Suppressor macrophage treated with lipopolysaccharide for 1 hour (primary cell): ENCODE results near the gene ABHD8.

Source experiments
- DNase-seq, 3 donors: peaks; one replicate each; pipeline ENCODE4 v3.0.0-alpha.2; 2020 to 2022

ABHD8 gene

GRCh38 chr19:17263712-17264640 is 39.2 kb downstream of the ABHD8 start:
- DNase-seq: no peak

DNA sequence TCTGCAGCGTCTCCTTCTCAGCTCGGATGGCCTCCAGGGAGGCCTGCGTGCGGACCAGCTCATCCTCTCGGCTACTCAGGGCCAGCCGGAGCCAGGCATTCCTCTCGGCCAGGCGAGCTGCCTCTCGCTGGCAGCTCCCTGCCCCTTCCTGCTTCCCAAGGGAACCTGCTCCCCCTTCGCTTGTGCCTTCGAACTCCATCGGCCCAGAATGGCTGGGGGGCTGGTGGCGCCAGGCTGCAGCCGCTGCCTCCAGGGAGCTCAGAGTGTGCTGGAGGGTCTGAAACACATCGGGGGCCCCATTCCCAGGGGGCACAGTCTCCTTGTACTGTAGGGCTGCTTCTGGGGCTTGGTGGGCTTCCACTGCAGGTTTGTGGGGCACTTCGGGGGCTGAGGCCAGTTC is 40.7 kb downstream of the ABHD8 start:
- DNase-seq: no peak

DNA sequence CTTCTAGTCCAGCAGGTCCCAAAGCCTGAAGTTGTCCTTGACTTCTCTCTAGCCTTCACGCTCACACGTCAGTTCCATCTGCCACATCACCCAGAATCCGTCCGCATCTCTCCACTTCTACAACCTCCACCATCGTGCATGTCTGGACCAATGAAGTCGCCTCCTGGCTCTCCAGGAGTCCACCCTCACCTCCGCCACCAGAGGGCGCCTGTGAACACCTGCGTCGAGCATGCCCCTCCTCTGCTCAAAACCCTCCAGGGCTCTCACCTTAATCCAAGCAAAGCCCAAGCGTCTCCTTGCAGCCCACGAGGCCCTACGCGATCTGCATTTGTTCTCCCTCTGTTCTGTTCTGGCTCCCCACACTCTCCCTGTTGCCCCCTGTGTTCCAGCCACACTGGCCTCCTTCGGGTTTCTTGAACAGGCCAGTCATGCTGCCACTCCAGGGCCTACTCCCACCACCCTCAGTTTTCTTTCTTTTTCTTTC is 42.3 kb downstream of the ABHD8 start:
- peak; percentile 80 to 92 (median 91) for DNase-seq

DNA sequence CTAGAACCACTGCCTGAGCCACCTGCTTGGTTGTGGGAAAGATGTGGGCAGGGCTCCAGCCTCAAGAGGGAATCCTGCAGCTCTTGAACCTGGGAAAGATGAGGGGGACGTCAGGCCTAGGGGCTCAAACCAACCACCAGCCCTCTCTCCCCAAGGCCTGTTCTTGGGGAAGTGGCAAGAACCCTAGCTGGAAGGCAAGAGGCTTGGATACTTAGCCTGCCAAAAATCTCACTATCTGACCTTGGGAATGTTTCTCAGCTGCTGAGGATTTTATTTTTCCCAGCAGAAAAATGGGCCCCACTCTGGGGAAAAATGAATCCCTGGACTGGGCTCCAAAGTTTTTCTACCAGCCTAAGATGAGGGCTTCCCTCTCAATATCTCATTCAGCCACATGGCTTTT is 43.3 kb downstream of the ABHD8 start:
- DNase-seq: no peak

GRCh38 chr19:17259118-17259780 is 44.0 kb downstream of the ABHD8 start:
- no peak for DNase-seq

GRCh38 chr19:17256130-17256529 is 47.1 kb downstream of the ABHD8 start:
- no peak for DNase-seq

- no peak for DNase-seq
Measured at GRCh38 chr19:17255150-17255621, 48.0 kb downstream of the ABHD8 start.

DNA sequence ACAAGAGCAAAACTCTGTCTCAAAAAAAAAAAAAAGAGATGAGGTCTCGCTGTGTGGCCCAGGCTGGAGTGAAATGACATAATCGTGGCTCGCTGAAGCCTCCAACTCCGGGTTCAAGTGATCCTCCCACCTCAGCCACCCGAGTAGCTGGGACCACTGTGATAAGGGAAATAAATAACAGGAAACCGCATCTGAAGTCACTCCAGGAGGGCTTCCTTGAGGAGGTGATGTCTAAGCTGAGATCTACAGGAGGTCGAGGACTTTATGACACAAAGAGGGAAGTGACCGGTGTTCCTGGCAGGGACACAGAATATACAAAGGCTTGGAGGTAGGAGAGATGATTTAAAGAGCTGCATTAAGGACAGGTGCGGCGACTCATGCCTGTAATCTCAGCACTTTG is 48.6 kb downstream of the ABHD8 start:
- DNase-seq: no peak

GRCh38 chr19:17249887-17250548 is 53.2 kb downstream of the ABHD8 start:
- DNase-seq: no peak

DNA sequence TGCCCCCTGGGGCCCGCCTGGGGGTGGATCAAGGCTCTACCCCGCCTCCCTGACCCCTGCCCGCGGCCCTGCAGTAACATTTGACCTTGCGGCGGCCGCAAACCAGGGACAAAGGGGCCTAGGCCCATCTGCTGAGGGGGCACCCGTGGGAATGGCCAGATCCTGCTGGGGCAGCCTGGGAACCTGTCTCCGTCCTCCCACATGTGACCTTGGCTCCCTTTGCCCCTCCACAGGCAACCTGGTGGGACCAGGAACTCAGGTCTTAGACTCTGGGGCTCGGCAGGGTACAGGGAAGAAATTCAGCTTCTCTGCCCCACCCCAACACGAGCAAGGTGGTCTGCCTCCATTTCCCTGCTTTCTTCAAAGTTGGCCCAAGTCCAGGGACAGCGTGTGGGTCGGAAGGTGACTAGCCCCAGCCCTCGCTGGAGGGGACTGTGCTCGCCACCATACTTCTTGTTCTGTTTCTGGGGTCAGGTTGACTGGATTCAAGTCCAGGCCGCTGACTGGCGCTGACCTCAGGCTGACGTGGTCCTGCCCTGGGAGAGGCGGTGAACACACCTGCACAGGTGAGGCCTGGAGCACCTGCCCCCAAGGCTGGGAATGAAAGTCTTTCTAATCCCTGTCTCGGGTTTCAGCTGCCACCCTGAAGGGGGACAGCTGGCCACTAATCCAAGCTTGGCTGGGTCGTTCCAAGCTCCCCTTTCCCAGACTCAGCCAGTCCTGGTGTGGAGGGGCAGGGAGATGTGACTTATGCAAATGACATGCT is 55.0 kb downstream of the ABHD8 start:
- DNase-seq: no peak

GRCh38 chr19:17246681-17247425 is 56.4 kb downstream of the ABHD8 start:
- peak; percentile 60 to 69 (median 63) for DNase-seq

DNA sequence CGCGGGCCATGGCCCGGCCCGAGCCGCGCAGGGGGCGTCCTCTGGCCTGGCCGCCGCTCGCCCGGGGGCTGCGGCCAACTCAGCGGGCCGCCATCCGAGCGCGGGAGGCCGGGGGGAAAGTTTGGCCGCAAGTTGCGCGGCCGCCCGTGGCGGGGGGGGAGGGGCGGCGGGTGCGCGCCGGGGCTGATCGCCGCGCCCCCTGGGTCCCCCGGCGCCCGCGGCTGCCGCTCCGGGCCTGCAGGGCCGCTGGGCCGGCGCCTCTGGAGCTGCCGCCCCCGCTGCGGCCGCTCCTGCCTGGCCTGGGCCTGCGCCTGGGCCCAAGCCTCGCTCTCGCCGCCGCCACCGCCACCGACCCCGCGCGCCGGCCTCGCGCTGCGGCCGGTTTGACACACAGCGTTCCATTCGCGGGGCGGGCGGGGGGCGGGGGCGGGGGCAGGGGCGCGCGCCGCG is 57.7 kb downstream of the ABHD8 start, which contains the start of gene NR2F6:
Gene NR2F6 (minus strand): TSS at position 385 of the 450 bp plus-strand sequence. CDS start 699 bp downstream, outside the sequence.
- DNase-seq: peak in 2 of 3 donors; percentile 61 to 69

DNA sequence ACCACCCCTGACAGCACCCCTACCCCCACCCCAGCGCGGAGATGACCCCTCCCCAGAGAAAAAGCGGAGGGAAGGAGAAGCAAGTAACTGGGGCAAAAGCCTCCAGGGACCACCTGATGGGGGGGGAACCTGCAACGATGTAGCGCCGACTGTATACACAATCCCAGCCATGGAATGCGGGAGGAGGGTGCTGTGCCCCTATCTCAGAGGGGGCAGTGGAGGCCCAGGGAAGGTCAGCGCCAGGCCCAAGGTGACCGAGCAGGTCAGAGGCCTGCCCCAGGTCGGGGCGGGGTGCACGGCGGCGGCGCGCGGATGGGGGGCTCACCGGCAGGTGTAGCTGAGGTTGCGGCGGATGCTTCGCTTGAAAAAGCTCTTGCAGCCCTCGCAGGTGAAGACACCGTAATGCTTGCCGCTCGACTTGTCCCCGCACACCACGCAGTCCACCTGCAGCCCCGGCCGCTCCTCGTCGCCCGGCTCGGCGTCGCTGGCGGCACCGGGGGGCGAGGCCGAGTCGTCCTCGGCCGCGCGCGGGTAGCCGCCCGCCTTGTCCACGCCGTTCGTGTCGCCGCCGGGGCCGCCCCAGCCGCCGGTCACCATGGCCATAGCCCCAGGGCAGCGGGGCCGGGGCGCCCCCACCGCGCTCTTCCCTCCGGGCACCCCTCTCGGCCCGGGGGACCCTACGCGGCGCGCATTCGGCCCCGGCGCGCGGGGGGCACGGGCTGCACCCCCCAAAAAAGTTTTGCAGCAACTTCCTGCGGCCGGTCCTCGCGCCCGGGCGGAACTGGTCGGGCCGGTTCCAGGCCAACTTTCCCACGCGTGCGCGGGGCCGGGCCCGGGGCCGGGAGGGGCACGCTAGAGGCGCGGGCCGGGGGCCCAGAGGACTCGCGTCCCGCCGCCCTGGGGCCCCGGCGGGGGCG is 58.3 kb downstream of the ABHD8 start:
- DNase-seq: peak in 2 of 3 donors; percentile 33 to 59

DNA sequence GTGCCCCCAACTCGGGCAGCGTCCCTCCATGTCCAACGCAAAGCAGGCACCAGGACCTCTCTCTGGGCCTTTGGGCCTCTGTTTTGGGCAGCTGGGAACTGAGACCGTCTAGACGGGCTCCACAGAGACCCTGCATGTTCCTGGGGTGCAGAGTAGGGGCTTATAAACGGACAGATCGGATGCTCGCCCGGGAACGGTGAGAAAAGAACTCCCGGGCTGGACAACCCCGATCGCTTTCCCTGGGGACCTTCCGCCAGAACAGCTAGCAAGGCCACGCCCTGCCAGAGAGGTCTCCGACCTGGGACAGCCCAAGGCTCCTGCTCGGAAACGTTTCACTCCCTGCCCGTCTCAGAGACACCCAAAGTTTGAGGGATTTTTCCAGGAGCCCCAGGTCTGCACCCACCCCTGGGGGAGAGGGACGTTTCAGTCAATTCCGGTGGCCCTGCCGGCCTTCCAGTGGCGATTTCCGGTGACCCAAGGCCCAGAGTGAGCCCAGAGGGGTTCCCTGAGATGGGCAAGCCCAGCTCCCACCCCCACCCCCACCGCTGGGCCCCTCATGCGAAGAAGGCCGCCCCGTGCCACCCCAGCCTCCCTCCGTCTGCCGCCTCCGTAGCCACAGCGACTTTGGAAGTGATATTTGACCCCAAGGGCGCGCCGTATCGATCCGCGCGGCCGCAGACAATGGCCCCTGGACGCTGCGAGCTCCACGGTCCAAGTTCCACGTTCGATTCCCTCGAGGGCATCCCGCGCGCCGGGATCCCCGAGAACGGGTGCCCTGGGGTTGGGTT is 59.2 kb downstream of the ABHD8 start:
- DNase-seq: peak in 1 of 3 donors; percentile 15

DNA sequence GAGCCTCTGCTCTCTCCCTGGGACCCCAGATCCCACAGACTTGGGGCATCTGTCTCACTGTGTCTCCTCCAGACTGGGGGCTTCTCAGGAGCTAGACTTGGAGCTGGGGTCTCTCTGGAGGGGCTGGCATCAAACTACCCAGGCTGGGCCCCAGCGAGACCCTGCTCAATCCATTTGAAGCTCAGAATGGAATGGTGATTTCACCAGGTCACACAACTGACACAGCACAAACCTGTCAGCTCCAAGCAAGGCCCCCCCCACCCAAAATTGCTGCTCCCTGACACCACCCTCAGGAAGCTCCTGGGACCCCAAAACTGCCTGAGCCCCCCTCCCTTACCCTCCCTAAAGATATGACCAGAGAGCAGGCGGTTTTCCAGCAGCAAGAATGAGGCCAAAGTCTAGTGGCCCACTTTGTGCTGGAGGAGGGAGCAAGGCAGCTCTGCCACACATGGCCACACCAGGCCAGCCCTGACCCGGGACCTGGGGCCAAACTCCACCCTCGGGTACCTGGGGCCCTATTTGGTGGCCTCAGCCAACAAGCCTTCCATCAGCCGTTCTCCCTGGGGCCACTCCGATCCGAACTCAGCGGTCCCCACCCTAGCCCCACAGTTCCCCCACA is 59.9 kb downstream of the ABHD8 start:
- DNase-seq: no peak

GRCh38 chr19:17242431-17243208 is 60.6 kb downstream of the ABHD8 start:
- no peak for DNase-seq
